Measurements from ENCODE around the gene FUZ. TPM values are rescaled to one million over a fixed set of nuclear protein-coding genes. Genes with fewer than 3 reads are reported as not detected.

The FUZ gene
- total RNA-seq, 1 experiment from 2014 or later, result 10.9 TPM

GRCh38 chr19:49782515-49782914 is 30.6 kb downstream of the FUZ start:
- intact Hi-C loops (cut with micrococcal nuclease), result no loop called here
- Histone ChIP-seq H3K36me3 (ENCODE audit: low read depth, low read length) (peaks cover 15% of the 10 kb centered on the region; the same call in 1 of the 2 replicates), H3K79me2 (ENCODE audit: low read length) (no peaks in the 10 kb centered on the region), H4K20me1 (ENCODE audit: low read length) (no peaks in the 10 kb centered on the region), H3K4me2 (ENCODE audit: low read length) (no peak overlapping the region), H2AFZ (ENCODE audit: low read length) (no peak overlapping the region), H3K4me3 (ENCODE audit: low read length) (no peak overlapping the region), H3K9me2 (replicated peaks; ENCODE audit: low read length) (no peaks in the 10 kb centered on the region), H3K4me1 (ENCODE audit: insufficient read depth, low read length) (peaks cover 11% of the 10 kb centered on the region), H3F3A (ENCODE audit: low read length, unreplicated experiment) (no peaks in the 10 kb centered on the region), H3K27me3 (ENCODE audit: low read length) (no peaks in the 10 kb centered on the region), H3K9me3 (ENCODE audit: low read length) (no peaks in the 10 kb centered on the region), H3K9ac (ENCODE audit: low read length) (no peak overlapping the region), H3K27ac (ENCODE audit: low read length) (no peak overlapping the region)
- ATAC-seq (no peak), DNase-seq (no peak)
- CTCF ChIA-PET, result no interaction called here
- no peak for TF ChIP-seq EZH2 (IDR thresholded peaks at IDR 0.05; ENCODE audit: low read length, unreplicated experiment)
- no peak for TF ChIP-seq CTCF (conservative IDR thresholded peaks at IDR 0.05; ENCODE audit: low read depth, low read length)
- no peak for TF ChIP-seq EZH2phosphoT487 (IDR thresholded peaks at IDR 0.05; ENCODE audit: borderline replicate concordance, low read length)
- BruUV-seq (replicated peaks), result no TSS peak
- POLR2A ChIA-PET (ENCODE audit: unreplicated experiment), result no interaction called here

GRCh38 chr19:49781394-49781793 is 31.7 kb downstream of the FUZ start:
- no peak overlapping the region for H3K4me2 ChIP-seq (ENCODE audit: low read length)
- no TSS peak for BruUV-seq (replicated peaks)
- CTCF ChIA-PET, result no interaction called here
- no peaks in the 10 kb centered on the region for H3K79me2 ChIP-seq (ENCODE audit: low read length)
- no peaks in the 10 kb centered on the region for H3K9me2 ChIP-seq (replicated peaks; ENCODE audit: low read length)
- ATAC-seq, result no peak
- H3F3A ChIP-seq (ENCODE audit: low read length, unreplicated experiment), result no peaks in the 10 kb centered on the region
- DNase-seq, result no peak
- intact Hi-C loops (cut with micrococcal nuclease), result no loop called here
- no peak overlapping the region for H2AFZ ChIP-seq (ENCODE audit: low read length)
- no peaks in the 10 kb centered on the region for H3K9me3 ChIP-seq (ENCODE audit: low read length)
- TF ChIP-seq EZH2phosphoT487 (IDR thresholded peaks at IDR 0.05; ENCODE audit: borderline replicate concordance, low read length) (no peak), EZH2 (IDR thresholded peaks at IDR 0.05; ENCODE audit: low read length, unreplicated experiment) (no peak), CTCF (conservative IDR thresholded peaks at IDR 0.05; ENCODE audit: low read depth, low read length) (no peak)
- peaks cover 15% of the 10 kb centered on the region; the same call in 1 of the 2 replicates for H3K36me3 ChIP-seq (ENCODE audit: low read depth, low read length)
- H4K20me1 ChIP-seq (ENCODE audit: low read length), result no peaks in the 10 kb centered on the region
- no peak overlapping the region for H3K9ac ChIP-seq (ENCODE audit: low read length)
- peaks cover 5% of the 10 kb centered on the region for H3K4me1 ChIP-seq (ENCODE audit: insufficient read depth, low read length)
- H3K27ac ChIP-seq (ENCODE audit: low read length), result no peak overlapping the region
- no peak overlapping the region for H3K4me3 ChIP-seq (ENCODE audit: low read length)
- POLR2A ChIA-PET (ENCODE audit: unreplicated experiment), result no interaction called here
- H3K27me3 ChIP-seq (ENCODE audit: low read length), result no peaks in the 10 kb centered on the region

GRCh38 chr19:49780861-49781260 is 32.2 kb downstream of the FUZ start:
- ATAC-seq (no peak), DNase-seq (no peak)
- no peaks in the 10 kb centered on the region for H3K9me3 ChIP-seq (ENCODE audit: low read length)
- no peak overlapping the region for H2AFZ ChIP-seq (ENCODE audit: low read length)
- no peaks in the 10 kb centered on the region for H3K27me3 ChIP-seq (ENCODE audit: low read length)
- intact Hi-C loops (cut with micrococcal nuclease), result no loop called here
- ChIA-PET POLR2A (ENCODE audit: unreplicated experiment) (no interaction called here), CTCF (no interaction called here)
- H3K4me2 ChIP-seq (ENCODE audit: low read length), result no peak overlapping the region
- no peaks in the 10 kb centered on the region for H4K20me1 ChIP-seq (ENCODE audit: low read length)
- TF ChIP-seq CTCF (conservative IDR thresholded peaks at IDR 0.05; ENCODE audit: low read depth, low read length) (no peak), EZH2 (IDR thresholded peaks at IDR 0.05; ENCODE audit: low read length, unreplicated experiment) (no peak), EZH2phosphoT487 (IDR thresholded peaks at IDR 0.05; ENCODE audit: borderline replicate concordance, low read length) (no peak)
- H3K79me2 ChIP-seq (ENCODE audit: low read length), result no peaks in the 10 kb centered on the region
- peaks cover 15% of the 10 kb centered on the region; the same call in 1 of the 2 replicates for H3K36me3 ChIP-seq (ENCODE audit: low read depth, low read length)
- no peaks in the 10 kb centered on the region for H3F3A ChIP-seq (ENCODE audit: low read length, unreplicated experiment)
- no peak overlapping the region for H3K4me3 ChIP-seq (ENCODE audit: low read length)
- H3K9ac ChIP-seq (ENCODE audit: low read length), result no peak overlapping the region
- H3K4me1 ChIP-seq (ENCODE audit: insufficient read depth, low read length), result no peaks in the 10 kb centered on the region
- no peaks in the 10 kb centered on the region for H3K9me2 ChIP-seq (replicated peaks; ENCODE audit: low read length)
- H3K27ac ChIP-seq (ENCODE audit: low read length), result no peak overlapping the region
- BruUV-seq (replicated peaks), result no TSS peak

Data from PC-3 (cell line).